Activated naive CD8-positive, alpha-beta T cell treated with anti-CD3 and anti-CD28 coated beads for 36 hours (primary cell): Measurements from ENCODE around the gene CDON. TPM values are rescaled to one million over a fixed set of nuclear protein-coding genes. Genes with fewer than 3 reads are reported as not detected.

Experiments
- DNase-seq: peaks from one replicate; pipeline ENCODE4 v3.0.0; 2021
- H3K27ac Mint-ChIP-seq: one replicate; pipeline ENCODE4 v1.8.0; 2022; ENCODE audit warnings: mild to moderate bottlenecking, moderate library complexity, mixed read lengths
- H3K27me3 Mint-ChIP-seq: one replicate; pipeline ENCODE4 v1.8.0; 2022; ENCODE audit warnings: mild to moderate bottlenecking, mixed read lengths
- H3K36me3 Mint-ChIP-seq: one replicate; pipeline ENCODE4 v1.8.0; 2021; ENCODE audit warnings: mild to moderate bottlenecking, mixed read lengths
- H3K4me1 Mint-ChIP-seq: one replicate; pipeline ENCODE4 v1.8.0; 2021; ENCODE audit warnings: mixed read lengths
- H3K4me3 Mint-ChIP-seq: one replicate; pipeline ENCODE4 v1.8.0; 2022; ENCODE audit warnings: mild to moderate bottlenecking, moderate library complexity, mixed read lengths
- H3K9me3 Mint-ChIP-seq: one replicate; pipeline ENCODE4 v1.8.0; 2022; ENCODE audit warnings: mixed read lengths
- total RNA-seq, 2 experiments: library from RNA; stranded (reverse); gene quantifications; one replicate each; pipeline ENCODE4 v1.2.3, GENCODE V29; 2021

CDON gene
- total RNA-seq, 2 experiments from 2014 or later = 2.0 to 2.6 TPM

GRCh38 chr11:125953401-125953935 lies 109.2 kb downstream of the CDON start:
- DNase-seq = no peak
- Mint-ChIP-seq H3K27ac (no peak overlapping the region), H3K4me1 (no peaks in the 10 kb centered on the region), H3K4me3 (no peak overlapping the region), H3K36me3 (no peaks in the 10 kb centered on the region), H3K9me3 (no peaks in the 10 kb centered on the region), H3K27me3 (no peaks in the 10 kb centered on the region)

- Mint-ChIP-seq H3K4me3 (no peak overlapping the region), H3K27ac (no peak overlapping the region), H3K36me3 (no peaks in the 10 kb centered on the region), H3K27me3 (no peaks in the 10 kb centered on the region), H3K9me3 (no peaks in the 10 kb centered on the region), H3K4me1 (no peaks in the 10 kb centered on the region)
- DNase-seq = no peak
Observed at GRCh38 chr11:125952973-125953372, 109.7 kb downstream of the CDON start.

DNA sequence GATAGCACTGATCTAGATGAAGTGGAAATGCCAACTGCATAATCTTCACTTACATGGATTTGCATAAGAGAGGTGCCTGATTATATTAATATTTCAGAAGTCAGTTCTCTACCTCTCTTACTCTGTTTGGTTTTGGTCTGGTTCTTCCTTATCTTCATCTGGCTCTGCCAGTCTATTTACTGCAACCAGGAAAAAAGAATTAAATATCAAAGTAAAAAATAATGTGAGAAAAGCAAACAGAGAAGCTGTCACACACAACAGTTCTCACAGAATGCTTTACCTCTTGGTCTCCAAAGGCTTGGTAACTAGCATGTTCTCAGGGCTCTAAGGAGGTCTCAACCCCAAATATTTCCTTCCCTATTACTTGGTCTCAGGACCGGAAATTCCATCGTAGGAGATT lies 110.1 kb downstream of the CDON start:
- Mint-ChIP-seq H3K4me1 (no peaks in the 10 kb centered on the region), H3K27me3 (no peaks in the 10 kb centered on the region), H3K9me3 (no peaks in the 10 kb centered on the region), H3K4me3 (no peak overlapping the region), H3K36me3 (no peaks in the 10 kb centered on the region), H3K27ac (no peak overlapping the region)
- no peak for DNase-seq

GRCh38 chr11:125951731-125952130 lies 110.9 kb downstream of the CDON start:
- DNase-seq = no peak
- H3K4me1 Mint-ChIP-seq = no peaks in the 10 kb centered on the region
- no peak overlapping the region for H3K27ac Mint-ChIP-seq
- no peaks in the 10 kb centered on the region for H3K36me3 Mint-ChIP-seq
- no peak overlapping the region for H3K4me3 Mint-ChIP-seq
- no peaks in the 10 kb centered on the region for H3K27me3 Mint-ChIP-seq
- H3K9me3 Mint-ChIP-seq = no peaks in the 10 kb centered on the region

DNA sequence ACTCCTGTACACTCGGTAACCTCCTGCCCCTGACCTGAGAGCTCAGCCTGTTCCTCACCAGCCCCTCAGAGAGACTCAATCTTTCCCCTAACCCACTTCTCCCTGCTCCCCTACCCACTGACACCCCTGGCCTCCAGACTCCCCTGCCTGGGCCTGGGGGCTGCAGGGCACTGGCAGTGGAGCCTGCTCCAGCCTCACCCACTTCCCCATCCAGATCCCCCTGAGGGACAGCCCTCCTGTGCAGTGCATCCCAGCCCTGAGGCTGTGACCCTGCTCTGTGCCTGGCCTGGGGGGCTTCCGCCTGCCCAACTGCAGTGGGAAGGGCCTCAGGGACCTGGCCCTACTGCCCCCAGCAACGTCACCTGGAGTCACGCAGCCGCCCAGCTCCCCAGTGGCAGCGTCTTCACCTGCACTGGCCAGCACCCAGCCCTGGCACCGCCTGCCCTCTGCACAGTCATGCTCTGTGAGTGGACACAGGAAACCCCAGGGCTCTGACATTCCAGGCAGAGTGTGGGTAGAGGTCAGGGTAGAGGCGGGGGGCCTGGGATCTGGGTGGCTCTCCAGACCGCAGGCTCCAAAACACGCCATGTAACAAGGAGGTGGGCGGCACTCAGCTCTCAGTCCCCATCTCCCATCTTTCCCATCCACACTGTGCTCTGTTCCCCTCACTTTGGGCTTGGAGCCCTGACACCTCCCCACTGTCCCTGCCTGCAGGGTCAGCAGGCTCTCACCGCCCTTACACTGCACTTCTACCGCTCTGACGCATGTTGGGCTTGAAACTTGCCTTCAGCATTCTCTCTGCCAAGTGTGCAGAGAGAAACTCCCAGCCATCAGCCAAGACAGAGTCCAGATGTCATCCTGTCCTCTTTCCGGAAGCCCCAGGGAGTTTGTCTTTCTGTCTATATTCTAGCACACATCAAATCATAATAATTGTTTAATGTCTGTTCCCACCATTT lies 111.7 kb downstream of the CDON start:
- Mint-ChIP-seq H3K4me1 (no peaks in the 10 kb centered on the region), H3K9me3 (no peaks in the 10 kb centered on the region), H3K27ac (no peak overlapping the region), H3K4me3 (no peak overlapping the region), H3K36me3 (no peaks in the 10 kb centered on the region), H3K27me3 (no peaks in the 10 kb centered on the region)
- no peak for DNase-seq

GRCh38 chr11:125950178-125950490 lies 112.5 kb downstream of the CDON start:
- no peak for DNase-seq
- Mint-ChIP-seq H3K27ac (no peak overlapping the region), H3K9me3 (no peaks in the 10 kb centered on the region), H3K4me1 (no peaks in the 10 kb centered on the region), H3K36me3 (no peaks in the 10 kb centered on the region), H3K27me3 (no peaks in the 10 kb centered on the region), H3K4me3 (no peak overlapping the region)

DNA sequence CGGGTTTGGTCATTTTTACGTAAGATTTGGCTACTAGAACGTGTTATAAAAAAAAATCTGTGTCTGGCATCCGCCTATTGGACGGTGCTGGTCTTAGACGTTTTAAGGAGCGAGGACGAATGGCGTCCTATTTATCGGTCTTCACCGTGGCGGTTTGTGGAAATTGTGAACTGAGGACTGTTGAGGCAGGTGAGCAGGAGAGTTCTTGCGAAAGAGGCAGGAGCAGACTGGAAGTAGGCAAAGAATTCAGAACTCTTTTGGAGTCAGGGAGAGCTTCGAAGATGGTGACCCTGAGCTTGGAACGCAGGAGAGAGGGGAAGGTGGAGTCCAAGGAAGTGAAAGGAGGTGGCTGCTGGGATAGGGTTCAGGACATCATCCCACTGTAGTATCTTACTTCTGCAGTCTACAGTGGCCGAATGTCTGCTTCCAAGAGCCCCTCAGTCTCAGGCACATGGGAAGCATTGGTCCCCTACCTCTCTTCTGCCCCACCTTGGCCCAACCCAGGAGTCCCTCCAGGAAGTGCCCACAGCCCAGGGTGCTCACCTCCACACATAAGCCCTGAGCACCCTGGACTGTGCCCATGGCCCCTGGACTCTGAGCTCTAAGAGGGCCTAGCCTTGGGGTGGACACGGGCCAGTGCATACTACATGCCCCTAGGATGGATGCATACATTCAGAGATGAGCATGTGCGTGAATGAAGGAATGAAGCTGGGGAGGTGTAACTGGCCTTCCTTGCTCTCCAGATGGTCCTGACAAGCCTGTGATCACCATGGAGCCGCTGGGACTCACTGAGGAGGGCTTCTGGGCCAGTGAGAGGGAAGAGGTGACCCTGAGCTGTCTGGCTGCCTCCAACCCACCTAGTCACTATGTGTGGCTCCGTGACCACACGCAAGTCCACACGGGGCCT lies 113.1 kb downstream of the CDON start:
- no peaks in the 10 kb centered on the region for H3K27me3 Mint-ChIP-seq
- H3K9me3 Mint-ChIP-seq = no peaks in the 10 kb centered on the region
- no peak overlapping the region for H3K4me3 Mint-ChIP-seq
- H3K36me3 Mint-ChIP-seq = no peaks in the 10 kb centered on the region
- H3K4me1 Mint-ChIP-seq = no peaks in the 10 kb centered on the region
- H3K27ac Mint-ChIP-seq = no peak overlapping the region
- DNase-seq = no peak

GRCh38 chr11:125948278-125949051 lies 114.2 kb downstream of the CDON start:
- Mint-ChIP-seq H3K4me1 (no peaks in the 10 kb centered on the region), H3K27ac (no peak overlapping the region), H3K4me3 (no peak overlapping the region), H3K36me3 (no peaks in the 10 kb centered on the region), H3K9me3 (no peaks in the 10 kb centered on the region), H3K27me3 (no peaks in the 10 kb centered on the region)
- no peak for DNase-seq

- DNase-seq = no peak
- H3K27ac Mint-ChIP-seq = no peak overlapping the region
- no peaks in the 10 kb centered on the region for H3K4me1 Mint-ChIP-seq
- no peaks in the 10 kb centered on the region for H3K36me3 Mint-ChIP-seq
- H3K4me3 Mint-ChIP-seq = no peak overlapping the region
- no peaks in the 10 kb centered on the region for H3K9me3 Mint-ChIP-seq
- H3K27me3 Mint-ChIP-seq = no peaks in the 10 kb centered on the region
Observed at GRCh38 chr11:125947419-125948277, 115.0 kb downstream of the CDON start.

GRCh38 chr11:125946712-125947418 lies 115.8 kb downstream of the CDON start:
- no peaks in the 10 kb centered on the region for H3K27me3 Mint-ChIP-seq
- no peaks in the 10 kb centered on the region for H3K36me3 Mint-ChIP-seq
- H3K4me1 Mint-ChIP-seq = peaks cover 4% of the 10 kb centered on the region
- H3K4me3 Mint-ChIP-seq = no peak overlapping the region
- no peaks in the 10 kb centered on the region for H3K9me3 Mint-ChIP-seq
- DNase-seq = no peak
- no peak overlapping the region for H3K27ac Mint-ChIP-seq

GRCh38 chr11:125945797-125946520 lies 116.7 kb downstream of the CDON start, which contains the start of gene VSIG10L2:
VSIG10L2 (plus strand) TSS chr11:125946044; CDS start chr11:125946056, 12 bp downstream.
- no peak for DNase-seq
- Mint-ChIP-seq H3K36me3 (no peaks in the 10 kb centered on the region), H3K4me1 (peaks cover 4% of the 10 kb centered on the region), H3K9me3 (no peaks in the 10 kb centered on the region), H3K27ac (no peak within 1 kb of the TSS), H3K27me3 (no peaks in the 10 kb centered on the region), H3K4me3 (no peak within 1 kb of the TSS)

GRCh38 chr11:125945011-125945796 lies 117.5 kb downstream of the CDON start:
- H3K4me3 Mint-ChIP-seq = no peak overlapping the region
- no peak overlapping the region for H3K27ac Mint-ChIP-seq

More at GRCh38 chr11:125945011-125945796, 117.5 kb downstream of the CDON start:
- Mint-ChIP-seq H3K36me3 (no peaks in the 10 kb centered on the region), H3K27me3 (no peaks in the 10 kb centered on the region), H3K4me1 (peaks cover 4% of the 10 kb centered on the region), H3K9me3 (no peaks in the 10 kb centered on the region)
- no peak for DNase-seq
